Mammary microvascular endothelial cell (primary cell): ENCODE measurements around the gene MRGPRX2. TPM values are rescaled to one million over a fixed set of nuclear protein-coding genes. Genes with fewer than 3 reads are reported as not detected.

ENCODE experiments used
- total RNA-seq: library from RNA; depleted of rRNA; stranded (reverse); fragments of >200 nt; gene quantifications from 2 replicates; pipeline ENCODE4 v1.2.3, GENCODE V29; 2015

MRGPRX2 gene
- not detected in 2 replicates for total RNA-seq

GRCh38 chr11:19060629-19061028 lies at the start of gene MRGPRX2:
Gene MRGPRX2 (minus strand): TSS chr11:19060717. CDS start chr11:19056402, 4,315 bp downstream.

Other genes with a start within 250 kb of the MRGPRX2 start
- not detected in 2 replicates for gene MRGPRX1, start 121.3 kb downstream of the MRGPRX2 start, total RNA-seq
- gene ZDHHC13, start 56.5 kb upstream of the MRGPRX2 start, total RNA-seq = 47.6 and 49.6 TPM in 2 replicates
- gene CSRP3, start 141.3 kb upstream of the MRGPRX2 start, total RNA-seq = not detected in 2 replicates
- gene E2F8, start 180.2 kb upstream of the MRGPRX2 start, total RNA-seq = 4.5 and 6.0 TPM in 2 replicates